Astrocyte (in vitro differentiated cells and primary cell): ENCODE measurements around the gene IPO11. TPM values are rescaled to one million over a fixed set of nuclear protein-coding genes. Genes with fewer than 3 reads are reported as not detected.

Experiments used
- DNase-seq: peaks from one replicate; pipeline ENCODE4 v3.0.0-alpha.2; 2010; ENCODE audit warnings: low read depth
- FAIRE-seq: peaks from 2 replicates; lab custom pipeline; 2011; peaks lifted over from hg19 to GRCh38; lab: Jason Lieb, UNC
- H2AFZ ChIP-seq: 2 replicates; pipeline ENCODE4 v1.6.0; 2012; ENCODE audit warnings: low read depth, low read length, inconsistent platforms
- H3K27ac ChIP-seq: 2 replicates; pipeline ENCODE4 v1.5.1; 2011; ENCODE audit warnings: low read depth, low read length, inconsistent platforms
- H3K27me3 ChIP-seq: 2 replicates; pipeline ENCODE4 v1.6.0; 2011; ENCODE audit warnings: low read length, inconsistent platforms; ENCODE audit not compliant: insufficient read depth
- H3K36me3 ChIP-seq: 2 replicates; pipeline ENCODE4 v1.5.1; 2011; ENCODE audit warnings: low read length, inconsistent platforms; ENCODE audit not compliant: insufficient read depth
- H3K4me1 ChIP-seq: 2 replicates; pipeline ENCODE4 v1.5.1; 2011; ENCODE audit warnings: low read length, inconsistent platforms; ENCODE audit not compliant: insufficient read depth
- H3K4me2 ChIP-seq: 2 replicates; pipeline ENCODE4 v1.6.0; 2012; ENCODE audit warnings: low read length, inconsistent platforms
- H3K4me3 ChIP-seq: 2 replicates; pipeline ENCODE4 v1.5.1; 2011; ENCODE audit warnings: low read depth, mild to moderate bottlenecking, low read length, inconsistent platforms; ENCODE audit not compliant: insufficient read depth
- H3K79me2 ChIP-seq: 2 replicates; pipeline ENCODE4 v1.6.0; 2012; ENCODE audit warnings: mild to moderate bottlenecking, low read length, inconsistent platforms; ENCODE audit not compliant: insufficient read depth
- H3K9ac ChIP-seq: 2 replicates; pipeline ENCODE4 v1.6.0; 2012; ENCODE audit warnings: mild to moderate bottlenecking, low read length, inconsistent platforms
- H3K9me3 ChIP-seq: 2 replicates; pipeline ENCODE4 v1.5.1; 2012; ENCODE audit warnings: low read depth, mild to moderate bottlenecking, low read length, inconsistent platforms; ENCODE audit not compliant: insufficient read depth
- H4K20me1 ChIP-seq: 2 replicates; pipeline ENCODE4 v1.6.0; 2012; ENCODE audit warnings: low read length, inconsistent platforms; ENCODE audit not compliant: insufficient read depth
- H3K27ac Mint-ChIP-seq: one replicate; pipeline ENCODE4 v1.8.0; 2021; ENCODE audit warnings: mild to moderate bottlenecking, mixed read lengths; ENCODE audit not compliant: unreplicated experiment
- H3K27me3 Mint-ChIP-seq: one replicate; pipeline ENCODE4 v1.8.0; 2021; ENCODE audit warnings: low read depth, mixed read lengths; ENCODE audit not compliant: unreplicated experiment
- H3K36me3 Mint-ChIP-seq: one replicate; pipeline ENCODE4 v1.8.0; 2021; ENCODE audit warnings: low read depth, mixed read lengths; ENCODE audit not compliant: unreplicated experiment
- H3K4me1 Mint-ChIP-seq: one replicate; pipeline ENCODE4 v1.8.0; 2021; ENCODE audit warnings: low read depth, mixed read lengths; ENCODE audit not compliant: unreplicated experiment
- H3K4me3 Mint-ChIP-seq: one replicate; pipeline ENCODE4 v1.8.0; 2021; ENCODE audit warnings: mild to moderate bottlenecking, moderate library complexity, mixed read lengths; ENCODE audit not compliant: unreplicated experiment
- H3K9me3 Mint-ChIP-seq: one replicate; pipeline ENCODE4 v1.8.0; 2021; ENCODE audit warnings: mild to moderate bottlenecking, mixed read lengths; ENCODE audit not compliant: unreplicated experiment
- CTCF ChIP-seq: IDR thresholded peaks from 2 replicates; pipeline ENCODE4 v1.5.1; 2011; ENCODE audit warnings: low read depth, mild to moderate bottlenecking, inconsistent platforms, low read length, moderate library complexity; ENCODE audit not compliant: insufficient read depth
- EZH2 ChIP-seq: IDR thresholded peaks from 2 replicates; pipeline ENCODE4 v1.6.1; 2012; ENCODE audit warnings: mild to moderate bottlenecking, low read length, inconsistent platforms; ENCODE audit not compliant: insufficient read depth
- total RNA-seq: library from RNA; stranded (reverse); gene quantifications from 2 replicates; pipeline ENCODE4 v1.2.1, GENCODE V29; 2021

IPO11 gene
- total RNA-seq, 1 donor from 2014 or later, result 31.7 TPM

- H3K36me3 Mint-ChIP-seq, result peaks cover 11% of the 10 kb centered on the region
- H3K36me3 ChIP-seq, result peaks cover 12% of the 10 kb centered on the region
Measured at GRCh38 chr5:62371409-62371808, 41.2 kb upstream of the IPO11 start.

DNA sequence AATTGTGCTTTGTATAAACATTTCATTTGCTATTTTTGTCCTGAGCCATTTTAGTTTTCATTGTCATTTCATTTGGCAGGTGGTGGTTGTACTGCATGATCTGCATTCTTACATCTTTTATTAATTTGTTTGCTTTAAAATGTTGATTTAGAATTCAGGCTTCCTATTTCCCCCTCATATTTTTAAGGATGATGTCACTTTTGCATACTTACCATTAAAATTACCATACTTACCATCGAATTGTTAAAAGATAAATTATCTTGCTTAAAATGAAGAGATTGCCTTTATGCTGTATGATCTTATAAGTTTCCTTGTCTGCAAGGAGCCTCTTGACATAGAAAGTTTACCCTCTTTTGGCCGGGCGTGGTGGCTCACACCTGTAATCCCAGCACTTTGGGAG is 40.0 kb upstream of the IPO11 start:
- no peaks in the 10 kb centered on the region for H3K79me2 ChIP-seq
- Mint-ChIP-seq H3K36me3 (peaks cover 11% of the 10 kb centered on the region), H3K27me3 (no peaks in the 10 kb centered on the region), H3K4me1 (no peaks in the 10 kb centered on the region), H3K27ac (no peak overlapping the region), H3K4me3 (no peak overlapping the region), H3K9me3 (no peaks in the 10 kb centered on the region)
- peaks cover 19% of the 10 kb centered on the region for H3K36me3 ChIP-seq
- no peak overlapping the region for H2AFZ ChIP-seq
- H3K4me2 ChIP-seq, result no peak overlapping the region
- no peaks in the 10 kb centered on the region for H3K4me1 ChIP-seq
- no peaks in the 10 kb centered on the region for H3K27me3 ChIP-seq
- H4K20me1 ChIP-seq, result no peaks in the 10 kb centered on the region
- FAIRE-seq (no peak), DNase-seq (no peak)
- no peak overlapping the region for H3K27ac ChIP-seq
- no peak overlapping the region for H3K9ac ChIP-seq
- H3K9me3 ChIP-seq, result no peaks in the 10 kb centered on the region
- no peak overlapping the region for H3K4me3 ChIP-seq
- no peak for TF ChIP-seq CTCF
- no peak for TF ChIP-seq EZH2

More at GRCh38 chr5:62371409-62371808, 41.2 kb upstream of the IPO11 start:
- TF ChIP-seq CTCF (no peak), EZH2 (no peak)
- H2AFZ ChIP-seq, result no peak overlapping the region
- Mint-ChIP-seq H3K27ac (no peak overlapping the region), H3K4me3 (no peak overlapping the region), H3K4me1 (peaks cover 3% of the 10 kb centered on the region), H3K9me3 (no peaks in the 10 kb centered on the region), H3K27me3 (no peaks in the 10 kb centered on the region)
- no peak overlapping the region for H3K4me2 ChIP-seq
- H3K27me3 ChIP-seq, result no peaks in the 10 kb centered on the region
- H3K9me3 ChIP-seq, result no peaks in the 10 kb centered on the region
- H3K4me1 ChIP-seq, result no peaks in the 10 kb centered on the region
- H3K79me2 ChIP-seq, result no peaks in the 10 kb centered on the region
- H3K9ac ChIP-seq, result no peak overlapping the region
- FAIRE-seq, result no peak
- no peak overlapping the region for H3K27ac ChIP-seq
- no peaks in the 10 kb centered on the region for H4K20me1 ChIP-seq
- DNase-seq, result no peak
- H3K4me3 ChIP-seq, result no peak overlapping the region

DNA sequence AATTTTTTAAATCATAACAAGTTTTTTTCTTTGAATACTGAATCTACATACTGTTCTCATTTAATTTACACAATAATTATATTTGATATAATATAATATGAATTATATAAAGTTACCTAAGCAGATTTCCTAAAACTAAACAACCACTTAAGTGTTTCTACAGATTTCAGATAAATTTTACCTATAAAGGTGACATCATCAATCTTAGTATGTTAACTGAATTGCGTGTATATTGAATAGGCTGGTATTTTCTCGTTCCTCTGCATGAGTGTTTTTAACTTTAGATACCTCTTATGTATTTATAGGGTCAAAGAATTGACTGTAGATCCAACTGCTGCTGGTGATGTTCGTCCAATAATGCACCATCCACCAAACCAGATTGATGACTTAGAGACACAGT is 39.2 kb upstream of the IPO11 start:
- Histone ChIP-seq H4K20me1 (no peaks in the 10 kb centered on the region), H3K4me1 (no peaks in the 10 kb centered on the region), H3K27ac (no peak overlapping the region), H3K4me3 (no peak overlapping the region), H3K9me3 (no peaks in the 10 kb centered on the region), H3K36me3 (peaks cover 27% of the 10 kb centered on the region), H3K4me2 (no peak overlapping the region), H3K9ac (no peak overlapping the region), H3K79me2 (no peaks in the 10 kb centered on the region), H2AFZ (no peak overlapping the region), H3K27me3 (no peaks in the 10 kb centered on the region)
- Mint-ChIP-seq H3K4me1 (peaks cover 2% of the 10 kb centered on the region), H3K4me3 (no peak overlapping the region), H3K9me3 (no peaks in the 10 kb centered on the region), H3K27me3 (no peaks in the 10 kb centered on the region), H3K27ac (peak overlapping the region; percentile 53), H3K36me3 (peaks cover 14% of the 10 kb centered on the region)
- TF ChIP-seq EZH2 (no peak), CTCF (no peak)
- FAIRE-seq (no peak), DNase-seq (no peak)
